Neutrophil (primary cell): ENCODE results near the gene GNG12.

Source experiments
- H3K27ac ChIP-seq: fragments of 200-600 bp; sonication (generic); 2 replicates; pipeline ENCODE4 v1.5.1; 2016; ENCODE audit warnings: mild to moderate bottlenecking, moderate library complexity
- H3K27me3 ChIP-seq: fragments of 200-600 bp; sonication (generic); 2 replicates; pipeline ENCODE4 v1.6.0; 2016; ENCODE audit warnings: mild to moderate bottlenecking
- H3K36me3 ChIP-seq: fragments of 200-600 bp; sonication (generic); 2 replicates; pipeline ENCODE4 v1.5.1; 2017
- H3K4me1 ChIP-seq, 2 experiments: fragments of 200-600 bp in 1 of 2; sonication (generic) in 1 of 2; 1 replicate in 1 of 2; 2 replicates in 1 of 2; pipeline versions ENCODE4 v1.5.1 to v1.6.1; 2013 to 2016; ENCODE audit warnings: low read depth in 1 of 2, low read length in 1 of 2, mild to moderate bottlenecking in 1 of 2, moderate library complexity in 1 of 2; ENCODE audit not compliant: control insufficient read depth in 1 of 2, insufficient read depth in 1 of 2
- H3K4me3 ChIP-seq, 2 experiments: fragments of 200-600 bp in 1 of 2; sonication (generic) in 1 of 2; 1 replicate in 1 of 2; 2 replicates in 1 of 2; pipeline ENCODE4 v1.5.1; 2013 to 2016; ENCODE audit warnings: low read depth in 1 of 2, low read length in 1 of 2, mild to moderate bottlenecking in 1 of 2, moderate library complexity in 1 of 2
- H3K9me3 ChIP-seq: fragments of 200-600 bp; sonication (generic); 2 replicates; pipeline ENCODE4 v1.5.1; 2016
- TF ChIP-seq, protein P1 (sequence below): fragments of 200-600 bp; sonication (generic); IDR thresholded peaks from 2 replicates; pipeline ENCODE4 v1.5.1; 2016; ENCODE audit warnings: antibody characterized with exemption

The GNG12 gene

DNA sequence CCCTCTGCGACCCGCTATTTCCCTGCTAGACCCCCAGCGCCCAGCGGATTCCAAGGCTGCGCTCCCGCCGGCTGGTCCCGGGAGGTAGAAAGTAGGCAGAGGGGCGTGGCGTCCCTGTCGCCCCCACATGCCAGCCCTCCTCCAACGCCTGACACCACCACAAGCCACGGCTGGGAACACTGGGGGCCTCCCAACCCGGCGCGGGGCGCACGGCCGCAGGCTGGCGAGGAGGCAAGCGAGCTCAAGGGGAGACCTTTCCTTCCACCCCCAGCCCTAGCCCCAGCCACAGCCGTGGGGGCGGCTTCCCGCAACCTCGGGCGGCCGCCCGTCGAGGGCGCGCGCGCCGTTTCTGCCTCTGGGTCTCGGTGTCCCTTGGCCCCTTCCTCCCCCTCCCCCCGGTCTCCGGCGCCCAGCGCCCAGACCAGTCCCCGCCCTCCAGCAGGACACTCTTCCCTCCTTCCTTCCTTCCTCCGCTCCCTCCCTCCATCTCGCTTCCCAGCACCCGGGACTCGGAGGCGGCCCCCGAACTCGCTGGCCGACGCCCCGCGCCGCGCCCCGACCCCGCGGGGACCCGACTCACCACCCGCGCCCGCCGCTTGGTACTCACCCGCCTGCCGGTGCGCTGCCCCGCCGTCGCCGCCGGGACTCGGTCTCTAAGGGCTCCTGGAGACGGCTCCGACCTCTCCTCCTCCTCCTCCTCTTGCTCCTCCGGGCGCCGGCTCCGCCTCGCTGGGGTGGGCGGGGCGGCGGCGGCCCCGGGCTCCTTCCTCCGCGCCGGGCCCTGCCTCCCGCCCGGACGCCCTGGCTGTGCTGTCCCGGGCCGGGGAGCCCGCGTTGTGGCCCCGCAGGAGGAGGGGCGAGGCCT, at the start of gene GNG12:
Gene GNG12, minus strand, starts transcription at position 731 of the 865 bp plus-strand sequence. CDS start 125,781 bp downstream, outside the sequence.
- H3K27ac ChIP-seq = no peak within 1 kb of the TSS
- H3K9me3 ChIP-seq = no peaks in the 10 kb centered on the region
- H3K4me3 ChIP-seq = peak within 1 kb of the TSS in 1 of 2 experiments; percentile 33
- peaks cover 98% of the 10 kb centered on the region for H3K27me3 ChIP-seq
- H3K4me1 ChIP-seq = peaks cover 12 to 19% of the 10 kb centered on the region in 2 experiments
- TF ChIP-seq, protein P1, sequence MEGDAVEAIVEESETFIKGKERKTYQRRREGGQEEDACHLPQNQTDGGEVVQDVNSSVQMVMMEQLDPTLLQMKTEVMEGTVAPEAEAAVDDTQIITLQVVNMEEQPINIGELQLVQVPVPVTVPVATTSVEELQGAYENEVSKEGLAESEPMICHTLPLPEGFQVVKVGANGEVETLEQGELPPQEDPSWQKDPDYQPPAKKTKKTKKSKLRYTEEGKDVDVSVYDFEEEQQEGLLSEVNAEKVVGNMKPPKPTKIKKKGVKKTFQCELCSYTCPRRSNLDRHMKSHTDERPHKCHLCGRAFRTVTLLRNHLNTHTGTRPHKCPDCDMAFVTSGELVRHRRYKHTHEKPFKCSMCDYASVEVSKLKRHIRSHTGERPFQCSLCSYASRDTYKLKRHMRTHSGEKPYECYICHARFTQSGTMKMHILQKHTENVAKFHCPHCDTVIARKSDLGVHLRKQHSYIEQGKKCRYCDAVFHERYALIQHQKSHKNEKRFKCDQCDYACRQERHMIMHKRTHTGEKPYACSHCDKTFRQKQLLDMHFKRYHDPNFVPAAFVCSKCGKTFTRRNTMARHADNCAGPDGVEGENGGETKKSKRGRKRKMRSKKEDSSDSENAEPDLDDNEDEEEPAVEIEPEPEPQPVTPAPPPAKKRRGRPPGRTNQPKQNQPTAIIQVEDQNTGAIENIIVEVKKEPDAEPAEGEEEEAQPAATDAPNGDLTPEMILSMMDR = no peak
- H3K36me3 ChIP-seq = no peaks in the 10 kb centered on the region

DNA sequence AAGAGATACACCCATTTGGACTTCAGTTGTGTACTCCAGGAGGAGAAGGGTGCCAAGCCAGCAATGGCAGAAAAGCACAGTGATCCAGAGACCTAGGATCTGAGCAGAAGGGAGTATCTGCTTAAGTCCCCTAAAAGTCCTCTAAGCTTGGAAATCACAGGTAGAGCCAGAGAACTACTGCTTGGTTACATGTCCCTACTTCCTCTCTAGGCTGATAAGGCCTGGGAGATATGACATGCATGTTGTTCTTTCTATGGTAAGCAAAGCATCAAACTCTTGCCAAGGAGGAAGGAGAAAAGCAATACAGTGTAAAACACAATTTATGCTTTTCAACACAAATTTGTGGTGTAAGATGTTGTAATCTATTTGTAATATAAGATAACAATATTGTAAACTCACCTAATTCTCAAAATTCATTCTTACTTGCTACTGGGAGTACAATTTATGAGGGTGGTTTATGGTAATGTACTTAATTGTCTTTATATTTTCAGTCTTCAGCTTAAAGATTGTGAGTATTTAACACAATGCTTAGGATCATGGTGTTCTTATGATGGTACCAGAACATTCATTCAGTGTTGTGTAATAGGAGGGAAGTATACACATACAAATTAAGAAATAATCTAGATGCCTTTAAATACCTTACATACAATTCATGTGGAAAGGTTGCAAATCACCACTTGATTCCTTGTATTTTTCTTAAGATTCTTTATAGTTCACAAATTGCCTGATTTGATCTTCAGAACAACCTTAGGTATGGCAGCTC, 49.1 kb upstream of the GNG12 start:
- Histone ChIP-seq H3K4me3 (no peak overlapping the region), H3K27me3 (no peaks in the 10 kb centered on the region), H3K27ac (no peak overlapping the region), H3K36me3 (no peaks in the 10 kb centered on the region), H3K9me3 (no peaks in the 10 kb centered on the region), H3K4me1 (peaks cover 13% of the 10 kb centered on the region in 2 experiments)
- TF ChIP-seq, protein P1 = no peak

DNA sequence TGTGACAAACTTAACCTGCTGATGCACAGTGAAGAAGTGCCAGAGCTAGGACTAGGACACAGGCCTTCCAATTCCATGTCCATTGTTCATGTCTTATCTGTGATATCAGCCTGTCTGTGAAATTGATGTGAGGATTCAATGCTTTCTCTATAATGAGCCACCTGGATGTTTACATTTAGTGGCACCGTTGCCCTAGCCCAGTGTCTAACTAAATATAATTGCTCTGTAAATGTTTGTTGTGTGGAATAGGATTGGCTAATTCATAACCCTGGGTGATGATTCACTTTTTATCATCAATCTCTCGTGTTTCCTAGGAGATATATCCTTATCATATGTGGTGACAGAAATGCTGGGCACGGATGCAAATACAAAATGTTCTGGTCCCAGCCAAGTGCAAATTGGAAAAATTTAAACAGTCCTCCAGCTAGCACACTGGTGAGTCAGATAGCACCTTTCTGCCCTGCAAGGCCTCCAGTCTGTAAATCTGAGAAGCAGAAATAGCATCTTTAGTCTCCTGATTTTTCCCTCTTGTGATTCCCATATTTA, 46.9 kb upstream of the GNG12 start:
- Histone ChIP-seq H3K36me3 (no peaks in the 10 kb centered on the region), H3K9me3 (no peaks in the 10 kb centered on the region), H3K4me3 (no peak overlapping the region), H3K27ac (no peak overlapping the region), H3K27me3 (no peaks in the 10 kb centered on the region), H3K4me1 (no peaks in the 10 kb centered on the region)
- TF ChIP-seq, protein P1 = no peak

DNA sequence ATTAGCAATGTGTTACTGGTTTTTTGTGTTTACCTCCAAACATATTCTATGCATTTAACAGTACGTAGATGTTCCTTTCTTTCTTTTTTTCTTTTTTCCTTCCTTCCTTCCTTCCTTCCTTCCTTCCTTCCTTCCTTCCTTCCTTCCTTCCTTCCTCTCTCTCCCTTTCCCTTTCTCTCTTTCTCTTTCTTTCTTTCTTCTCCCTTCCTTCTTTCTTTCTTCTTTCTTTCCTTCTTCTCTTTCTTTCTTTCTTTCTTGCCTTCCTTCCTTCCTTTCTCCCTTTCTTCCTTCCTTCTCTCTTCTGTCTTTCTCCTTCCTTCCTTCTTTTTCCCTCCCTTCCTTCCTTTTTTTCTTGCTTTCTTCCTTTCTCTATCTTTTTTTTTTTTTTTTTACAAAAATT, 46.2 kb upstream of the GNG12 start:
- TF ChIP-seq, protein P1 = no peak
- H3K27me3 ChIP-seq = no peaks in the 10 kb centered on the region
- H3K9me3 ChIP-seq = no peaks in the 10 kb centered on the region
- H3K27ac ChIP-seq = no peak overlapping the region
- no peaks in the 10 kb centered on the region for H3K4me1 ChIP-seq
- H3K36me3 ChIP-seq = no peaks in the 10 kb centered on the region
- H3K4me3 ChIP-seq = no peak overlapping the region

DNA sequence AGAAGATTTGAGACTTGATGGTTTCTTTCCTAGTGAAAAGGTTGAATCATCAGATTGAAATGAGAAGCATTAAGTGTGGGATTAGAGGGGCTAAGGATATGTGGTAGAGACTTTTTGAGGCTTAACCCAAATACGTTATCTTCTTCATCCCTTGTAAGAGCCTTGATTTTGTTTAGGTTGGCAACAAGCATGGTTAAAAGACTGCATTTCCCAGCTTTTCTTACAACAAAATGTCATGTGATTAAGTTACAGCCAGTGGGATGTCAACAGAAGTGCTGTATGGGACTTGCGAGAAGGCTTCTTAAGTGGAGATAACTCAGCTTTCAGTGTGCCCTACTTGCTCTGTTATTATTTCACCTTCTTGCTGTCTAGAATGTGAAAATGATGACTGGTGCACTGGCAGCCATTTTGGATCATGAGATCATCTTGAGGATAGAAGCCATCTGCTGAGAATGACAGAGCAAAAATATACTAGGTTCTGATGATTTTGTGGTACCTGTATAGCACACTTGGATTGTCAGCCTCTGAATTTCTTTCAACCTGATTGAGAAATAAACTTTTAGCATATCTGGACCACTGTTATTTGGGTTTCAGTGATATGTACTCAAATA, 41.3 kb upstream of the GNG12 start:
- H3K27ac ChIP-seq = no peak overlapping the region
- H3K4me1 ChIP-seq = no peaks in the 10 kb centered on the region
- H3K9me3 ChIP-seq = no peaks in the 10 kb centered on the region
- TF ChIP-seq, protein P1 = no peak
- no peaks in the 10 kb centered on the region for H3K36me3 ChIP-seq
- no peaks in the 10 kb centered on the region for H3K27me3 ChIP-seq
- H3K4me3 ChIP-seq = no peak overlapping the region
